ENCODE data around the gene KIAA1755.

GRCh38 chr20:38284893-38285444, 24.4 kb upstream of the KIAA1755 start:
- TF ChIP-seq EZH2 (IDR thresholded peaks at IDR 0.05) (no peak), EZH2phosphoT487 (IDR thresholded peaks at IDR 0.05) (no peak)

Data from neural progenitor cell (in vitro differentiated cells).